ENCODE results near the gene CXCL14. TPM values are rescaled to one million over a fixed set of nuclear protein-coding genes. Genes with fewer than 3 reads are reported as not detected.

Gene CXCL14
- total RNA-seq, 1 donor from 2014 or later, result 4.7 TPM

DNA sequence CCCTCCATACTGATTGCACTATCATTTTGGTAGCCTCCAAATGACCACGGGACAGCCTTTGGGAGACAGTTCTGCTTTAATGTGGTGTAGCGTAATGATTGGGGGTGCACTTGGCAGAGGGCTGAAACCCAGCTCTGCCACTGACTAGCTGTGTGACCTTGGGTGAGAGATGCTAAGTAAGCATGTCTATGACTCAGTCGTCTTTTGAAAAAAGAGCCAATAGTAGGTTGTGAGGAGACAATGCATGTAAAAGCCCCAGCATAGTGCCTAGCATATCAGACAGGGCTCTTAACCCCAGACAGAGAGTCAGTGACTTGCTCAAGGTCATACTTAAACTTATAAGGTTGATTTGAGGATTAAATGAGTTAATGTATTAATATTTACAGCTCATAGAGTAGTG is 18.0 kb upstream of the CXCL14 start:
- no peak for DNase-seq (ENCODE audit: low spot score)

- DNase-seq (ENCODE audit: low spot score), result no peak
Observed at GRCh38 chr5:135596157-135596763, 17.5 kb upstream of the CXCL14 start.

GRCh38 chr5:135594416-135594960 is 15.7 kb upstream of the CXCL14 start:
- DNase-seq (ENCODE audit: low spot score), result no peak

- DNase-seq (ENCODE audit: low spot score), result no peak
Observed at GRCh38 chr5:135593886-135594285, 15.1 kb upstream of the CXCL14 start.

DNA sequence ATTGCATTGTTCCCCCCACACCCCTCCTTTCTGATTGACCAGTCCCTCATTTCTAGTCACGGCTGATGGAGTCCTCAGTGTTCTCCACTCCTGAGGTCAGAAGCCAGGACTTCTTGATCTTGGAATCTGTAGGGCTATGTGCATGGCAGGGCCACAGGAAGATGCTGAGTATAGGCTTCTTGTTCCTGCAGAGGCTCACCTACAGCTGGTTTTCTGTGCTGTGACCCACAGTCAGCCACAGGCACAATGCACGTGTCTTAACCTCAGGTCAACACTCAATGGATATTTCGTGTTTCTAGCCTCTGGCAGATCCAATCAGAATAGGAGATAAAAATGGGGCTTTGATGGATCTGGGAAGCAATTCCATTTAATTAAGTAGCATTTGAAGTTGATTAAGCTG is 14.3 kb upstream of the CXCL14 start:
- no peak for DNase-seq (ENCODE audit: low spot score)

GRCh38 chr5:135592312-135593045 is 13.7 kb upstream of the CXCL14 start:
- no peak for DNase-seq (ENCODE audit: low spot score)

DNA sequence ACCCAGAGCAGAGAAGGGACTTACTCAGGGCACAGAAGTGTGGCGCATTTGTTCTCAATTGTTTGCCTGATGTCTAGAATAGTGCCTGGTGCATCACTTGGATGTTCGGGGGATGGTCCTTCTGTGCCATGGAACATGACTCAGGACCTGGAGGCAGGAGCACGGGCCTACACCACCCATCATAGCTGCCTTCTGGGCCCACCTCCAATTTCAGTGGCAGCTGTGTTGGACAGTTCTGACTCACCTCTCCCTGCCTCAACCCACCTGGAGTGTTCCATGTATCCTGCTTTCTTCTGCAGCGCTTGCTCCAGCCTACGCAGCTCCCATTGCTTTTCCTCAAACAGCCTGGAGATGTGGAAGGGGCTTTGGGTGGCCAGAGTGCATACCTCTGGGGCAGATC is 12.5 kb upstream of the CXCL14 start:
- no peak for DNase-seq (ENCODE audit: low spot score)

GRCh38 chr5:135589152-135589551 is 10.4 kb upstream of the CXCL14 start:
- no peak for DNase-seq (ENCODE audit: low spot score)

GRCh38 chr5:135587721-135588663 is 9.2 kb upstream of the CXCL14 start:
- no peak for DNase-seq (ENCODE audit: low spot score)

GRCh38 chr5:135584918-135585317 is 6.1 kb upstream of the CXCL14 start:
- no peak for DNase-seq (ENCODE audit: low spot score)

DNA sequence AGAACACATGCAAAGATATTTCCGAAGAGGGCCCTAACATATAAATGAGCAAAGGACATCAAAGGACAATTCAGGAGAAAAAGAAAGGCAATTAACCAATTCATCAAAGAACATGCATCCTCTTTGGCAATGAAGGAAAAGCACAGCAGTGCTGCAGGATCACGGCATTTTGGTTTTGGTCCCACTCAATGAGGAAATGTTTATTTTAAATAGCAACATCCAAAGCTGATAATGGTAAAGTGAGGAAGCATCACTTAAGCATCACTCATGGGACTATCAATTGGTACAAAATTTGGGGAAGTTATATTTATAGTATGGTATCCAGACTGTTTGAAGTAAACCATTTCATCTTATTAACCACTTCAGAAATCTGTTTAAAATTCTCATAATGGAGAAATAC is 5.5 kb upstream of the CXCL14 start:
- no peak for DNase-seq (ENCODE audit: low spot score)

- no peak for DNase-seq (ENCODE audit: low spot score)
Observed at GRCh38 chr5:135582099-135582781, 3.4 kb upstream of the CXCL14 start.

DNA sequence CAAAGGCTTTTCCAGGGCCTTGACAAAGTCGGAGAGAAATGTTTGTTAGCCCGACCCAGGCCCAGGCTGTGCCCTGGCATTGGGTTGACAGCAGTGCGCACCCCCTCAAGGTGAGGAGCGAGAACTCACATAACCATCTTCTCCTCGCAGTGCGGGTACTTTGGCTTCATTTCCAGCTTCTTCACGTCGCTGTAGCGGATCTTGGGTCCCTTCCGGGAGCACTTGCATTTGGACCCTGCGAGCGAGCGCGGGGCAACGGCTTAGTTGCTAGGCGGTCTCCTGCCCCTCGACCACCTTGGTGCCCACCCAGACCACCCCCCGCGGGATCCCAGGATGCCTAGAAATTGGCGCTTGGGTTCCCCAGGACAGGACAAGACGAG is 496 bp downstream of the CXCL14 start:
- no peak for DNase-seq (ENCODE audit: low spot score)

- no peak for DNase-seq (ENCODE audit: low spot score)
Observed at GRCh38 chr5:135577421-135577820, 1.4 kb downstream of the CXCL14 start.

GRCh38 chr5:135576075-135576599 is 2.7 kb downstream of the CXCL14 start:
- DNase-seq (ENCODE audit: low spot score), result no peak

DNA sequence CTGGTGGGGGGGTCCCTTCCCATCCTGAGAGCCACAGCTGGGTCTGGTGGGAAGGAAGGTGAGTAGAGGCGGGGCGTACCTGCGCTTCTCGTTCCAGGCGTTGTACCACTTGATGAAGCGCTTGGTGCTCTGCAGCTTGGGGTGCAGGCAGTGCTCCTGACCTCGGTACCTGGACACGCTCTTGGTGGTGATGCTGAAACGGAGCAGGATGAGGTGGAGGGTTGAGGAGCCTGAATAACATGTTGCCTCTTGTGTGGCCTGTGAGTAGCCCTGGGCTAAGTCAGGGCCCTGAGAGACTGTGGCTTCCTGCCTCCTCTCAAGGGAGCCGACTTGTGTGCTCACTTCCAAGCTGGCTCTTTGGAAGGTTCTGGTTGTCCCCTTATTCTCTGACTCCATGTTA is 4.3 kb downstream of the CXCL14 start:
- DNase-seq (ENCODE audit: low spot score), result no peak

DNA sequence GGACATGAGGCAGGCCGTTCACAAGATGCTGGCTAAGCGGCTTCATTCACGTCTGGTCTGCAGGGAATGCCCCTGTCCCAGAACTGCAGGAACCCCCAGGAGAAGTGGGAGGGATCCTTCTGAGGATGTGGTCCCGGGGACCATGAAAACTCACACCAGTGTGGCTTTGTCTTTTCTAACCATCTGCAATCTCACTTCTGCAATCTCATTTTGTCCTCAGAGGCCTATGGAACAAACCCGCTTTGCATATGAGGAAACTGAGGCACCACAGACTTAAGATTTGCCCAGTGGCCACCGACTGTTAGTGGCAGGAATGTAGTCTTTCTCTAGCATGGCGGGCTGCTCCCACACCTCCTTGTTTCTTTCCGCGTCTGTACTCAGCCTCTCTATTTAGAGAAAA is 6.9 kb downstream of the CXCL14 start:
- DNase-seq (ENCODE audit: low spot score), result no peak

- DNase-seq (ENCODE audit: low spot score), result no peak
Observed at GRCh38 chr5:135571066-135571609, 7.7 kb downstream of the CXCL14 start.

DNA sequence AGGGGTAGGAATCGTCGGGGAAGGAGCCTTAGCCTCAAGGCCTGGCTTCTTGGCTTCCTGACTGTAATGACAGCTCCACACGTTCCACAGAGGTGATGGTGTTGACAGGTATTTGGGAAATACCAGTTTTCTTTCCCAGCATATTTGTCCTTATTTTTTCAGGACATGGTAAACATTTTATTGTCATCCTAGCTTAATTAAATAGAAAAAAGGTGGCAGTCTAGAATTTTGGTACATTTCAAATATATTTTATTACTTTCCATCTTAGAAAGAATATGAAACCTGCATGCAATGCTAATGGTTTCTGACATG is 8.4 kb downstream of the CXCL14 start:
- no peak for DNase-seq (ENCODE audit: low spot score)

- no peak for DNase-seq (ENCODE audit: low spot score)
Observed at GRCh38 chr5:135569755-135570452, 8.9 kb downstream of the CXCL14 start.

DNA sequence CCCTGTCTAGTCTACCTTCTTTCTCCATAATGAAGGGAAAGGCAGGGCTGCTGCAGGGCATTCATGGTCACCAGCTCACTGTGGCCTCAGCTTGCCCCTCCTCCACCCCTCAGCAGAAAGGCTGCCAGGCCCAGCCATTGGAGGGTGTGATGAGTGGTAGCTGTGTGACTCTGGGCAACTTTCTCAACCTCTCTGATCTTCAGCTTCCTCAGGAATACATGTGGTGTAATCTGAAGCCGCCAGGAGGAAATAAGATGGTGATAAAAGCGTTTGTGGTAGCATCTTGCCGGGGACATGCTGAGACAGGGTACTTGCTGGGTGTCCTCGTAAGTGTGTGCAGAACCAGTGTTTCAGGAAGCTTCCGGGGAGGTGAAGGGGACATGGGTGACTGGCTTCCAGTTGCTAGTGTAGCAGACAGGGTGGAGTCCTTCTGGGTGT is 9.8 kb downstream of the CXCL14 start:
- DNase-seq (ENCODE audit: low spot score), result no peak
